ENCODE measurements around the gene NFIB. TPM values are rescaled to one million over a fixed set of nuclear protein-coding genes. Genes with fewer than 3 reads are reported as not detected.

The NFIB gene
- total RNA-seq, 1 experiment from 2014 or later, result 12.5 TPM

GRCh38 chr9:14082732-14083131 is 231.2 kb downstream of the NFIB start:
- Mint-ChIP-seq H3K4me1 (peaks cover 36% of the 10 kb centered on the region), H3K27me3 (ENCODE audit: low read depth) (no peaks in the 10 kb centered on the region), H3K9me3 (no peaks in the 10 kb centered on the region), H3K27ac (no peak overlapping the region), H3K4me3 (no peak overlapping the region), H3K36me3 (no peaks in the 10 kb centered on the region)
- ChIA-PET CTCF (no interaction called here), POLR2A (no interaction called here)
- TF ChIP-seq IRF1 (CRISPR knock-in tag; IDR thresholded peaks at IDR 0.05) (no peak), ZNF281 (CRISPR knock-in tag; IDR thresholded peaks at IDR 0.05) (no peak), ETV6 (CRISPR knock-in tag; IDR thresholded peaks at IDR 0.05) (no peak)
- DNase-seq (ENCODE audit: low spot score), result no peak
- ATAC-seq, result no peak

DNA sequence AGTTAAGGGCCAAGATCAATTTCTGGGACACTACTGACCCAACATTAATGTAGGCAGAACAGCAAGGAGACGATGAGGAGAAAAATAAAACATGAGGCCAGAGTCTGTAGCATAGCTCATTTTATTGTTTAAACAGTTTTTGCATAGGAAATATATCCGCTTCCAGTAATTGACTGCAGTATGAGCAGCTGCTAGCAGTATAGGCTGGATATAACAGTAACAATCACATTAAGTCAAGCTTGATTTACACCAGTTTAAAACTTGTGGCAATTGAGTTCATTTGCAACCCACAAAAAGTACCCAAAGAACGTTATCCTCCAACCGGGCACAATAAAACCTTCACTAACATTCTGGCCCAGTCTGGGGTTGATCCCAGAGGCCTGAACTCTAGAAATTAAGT is 232.2 kb downstream of the NFIB start:
- ChIA-PET CTCF (no interaction called here), POLR2A (interaction anchor here (0.6 kb wide), 1 partner anchor 16 kb away, joined by 3 read pairs; no protein-coding TSS in a partner anchor)
- no peaks in the 10 kb centered on the region for H3K27me3 Mint-ChIP-seq (ENCODE audit: low read depth)
- no peaks in the 10 kb centered on the region for H3K36me3 Mint-ChIP-seq
- no peak overlapping the region for H3K27ac Mint-ChIP-seq
- H3K9me3 Mint-ChIP-seq, result no peaks in the 10 kb centered on the region
- ATAC-seq, result no peak
- no peak overlapping the region for H3K4me3 Mint-ChIP-seq
- no peak for DNase-seq (ENCODE audit: low spot score)
- H3K4me1 Mint-ChIP-seq, result peaks cover 32% of the 10 kb centered on the region
- TF ChIP-seq, protein P1, sequence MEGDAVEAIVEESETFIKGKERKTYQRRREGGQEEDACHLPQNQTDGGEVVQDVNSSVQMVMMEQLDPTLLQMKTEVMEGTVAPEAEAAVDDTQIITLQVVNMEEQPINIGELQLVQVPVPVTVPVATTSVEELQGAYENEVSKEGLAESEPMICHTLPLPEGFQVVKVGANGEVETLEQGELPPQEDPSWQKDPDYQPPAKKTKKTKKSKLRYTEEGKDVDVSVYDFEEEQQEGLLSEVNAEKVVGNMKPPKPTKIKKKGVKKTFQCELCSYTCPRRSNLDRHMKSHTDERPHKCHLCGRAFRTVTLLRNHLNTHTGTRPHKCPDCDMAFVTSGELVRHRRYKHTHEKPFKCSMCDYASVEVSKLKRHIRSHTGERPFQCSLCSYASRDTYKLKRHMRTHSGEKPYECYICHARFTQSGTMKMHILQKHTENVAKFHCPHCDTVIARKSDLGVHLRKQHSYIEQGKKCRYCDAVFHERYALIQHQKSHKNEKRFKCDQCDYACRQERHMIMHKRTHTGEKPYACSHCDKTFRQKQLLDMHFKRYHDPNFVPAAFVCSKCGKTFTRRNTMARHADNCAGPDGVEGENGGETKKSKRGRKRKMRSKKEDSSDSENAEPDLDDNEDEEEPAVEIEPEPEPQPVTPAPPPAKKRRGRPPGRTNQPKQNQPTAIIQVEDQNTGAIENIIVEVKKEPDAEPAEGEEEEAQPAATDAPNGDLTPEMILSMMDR (IDR thresholded peaks at IDR 0.05), result no peak
- TF ChIP-seq ERG (CRISPR knock-in tag; IDR thresholded peaks at IDR 0.05), result no peak
- TF ChIP-seq ZBTB43 (CRISPR knock-in tag; IDR thresholded peaks at IDR 0.05), result no peak
- no peak for TF ChIP-seq RELA (CRISPR knock-in tag; IDR thresholded peaks at IDR 0.05; ENCODE audit: borderline replicate concordance)
- no peak for TF ChIP-seq CREB1 (CRISPR knock-in tag; IDR thresholded peaks at IDR 0.05)
- TF ChIP-seq GABPB1 (CRISPR knock-in tag; IDR thresholded peaks at IDR 0.05), result no peak
- TF ChIP-seq IRF1 (CRISPR knock-in tag; IDR thresholded peaks at IDR 0.05), result no peak
- TF ChIP-seq NFATC4 (CRISPR knock-in tag; IDR thresholded peaks at IDR 0.05), result no peak
- TF ChIP-seq, protein P2, sequence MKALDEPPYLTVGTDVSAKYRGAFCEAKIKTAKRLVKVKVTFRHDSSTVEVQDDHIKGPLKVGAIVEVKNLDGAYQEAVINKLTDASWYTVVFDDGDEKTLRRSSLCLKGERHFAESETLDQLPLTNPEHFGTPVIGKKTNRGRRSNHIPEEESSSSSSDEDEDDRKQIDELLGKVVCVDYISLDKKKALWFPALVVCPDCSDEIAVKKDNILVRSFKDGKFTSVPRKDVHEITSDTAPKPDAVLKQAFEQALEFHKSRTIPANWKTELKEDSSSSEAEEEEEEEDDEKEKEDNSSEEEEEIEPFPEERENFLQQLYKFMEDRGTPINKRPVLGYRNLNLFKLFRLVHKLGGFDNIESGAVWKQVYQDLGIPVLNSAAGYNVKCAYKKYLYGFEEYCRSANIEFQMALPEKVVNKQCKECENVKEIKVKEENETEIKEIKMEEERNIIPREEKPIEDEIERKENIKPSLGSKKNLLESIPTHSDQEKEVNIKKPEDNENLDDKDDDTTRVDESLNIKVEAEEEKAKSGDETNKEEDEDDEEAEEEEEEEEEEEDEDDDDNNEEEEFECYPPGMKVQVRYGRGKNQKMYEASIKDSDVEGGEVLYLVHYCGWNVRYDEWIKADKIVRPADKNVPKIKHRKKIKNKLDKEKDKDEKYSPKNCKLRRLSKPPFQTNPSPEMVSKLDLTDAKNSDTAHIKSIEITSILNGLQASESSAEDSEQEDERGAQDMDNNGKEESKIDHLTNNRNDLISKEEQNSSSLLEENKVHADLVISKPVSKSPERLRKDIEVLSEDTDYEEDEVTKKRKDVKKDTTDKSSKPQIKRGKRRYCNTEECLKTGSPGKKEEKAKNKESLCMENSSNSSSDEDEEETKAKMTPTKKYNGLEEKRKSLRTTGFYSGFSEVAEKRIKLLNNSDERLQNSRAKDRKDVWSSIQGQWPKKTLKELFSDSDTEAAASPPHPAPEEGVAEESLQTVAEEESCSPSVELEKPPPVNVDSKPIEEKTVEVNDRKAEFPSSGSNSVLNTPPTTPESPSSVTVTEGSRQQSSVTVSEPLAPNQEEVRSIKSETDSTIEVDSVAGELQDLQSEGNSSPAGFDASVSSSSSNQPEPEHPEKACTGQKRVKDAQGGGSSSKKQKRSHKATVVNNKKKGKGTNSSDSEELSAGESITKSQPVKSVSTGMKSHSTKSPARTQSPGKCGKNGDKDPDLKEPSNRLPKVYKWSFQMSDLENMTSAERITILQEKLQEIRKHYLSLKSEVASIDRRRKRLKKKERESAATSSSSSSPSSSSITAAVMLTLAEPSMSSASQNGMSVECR (CRISPR knock-in tag; IDR thresholded peaks at IDR 0.05; ENCODE audit: borderline replicate concordance), result no peak
- TF ChIP-seq GRHL2 (CRISPR knock-in tag; IDR thresholded peaks at IDR 0.05; ENCODE audit: insufficient replicate concordance, severe bottlenecking), result no peak
- no peak for TF ChIP-seq ATF6 (CRISPR knock-in tag; IDR thresholded peaks at IDR 0.05)
- TF ChIP-seq, protein P3, sequence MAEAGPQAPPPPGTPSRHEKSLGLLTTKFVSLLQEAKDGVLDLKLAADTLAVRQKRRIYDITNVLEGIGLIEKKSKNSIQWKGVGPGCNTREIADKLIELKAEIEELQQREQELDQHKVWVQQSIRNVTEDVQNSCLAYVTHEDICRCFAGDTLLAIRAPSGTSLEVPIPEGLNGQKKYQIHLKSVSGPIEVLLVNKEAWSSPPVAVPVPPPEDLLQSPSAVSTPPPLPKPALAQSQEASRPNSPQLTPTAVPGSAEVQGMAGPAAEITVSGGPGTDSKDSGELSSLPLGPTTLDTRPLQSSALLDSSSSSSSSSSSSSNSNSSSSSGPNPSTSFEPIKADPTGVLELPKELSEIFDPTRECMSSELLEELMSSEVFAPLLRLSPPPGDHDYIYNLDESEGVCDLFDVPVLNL (CRISPR knock-in tag; IDR thresholded peaks at IDR 0.05; ENCODE audit: borderline replicate concordance, low read depth), result no peak
